Measurements from ENCODE around the gene LOXL1. TPM values are rescaled to one million over a fixed set of nuclear protein-coding genes. Genes with fewer than 3 reads are reported as not detected.

The LOXL1 gene
- polyA plus RNA-seq, 1 donor (not counting 4 experiments of a cell fraction or from before 2014, with no cell fraction given) = 8.8 TPM

DNA sequence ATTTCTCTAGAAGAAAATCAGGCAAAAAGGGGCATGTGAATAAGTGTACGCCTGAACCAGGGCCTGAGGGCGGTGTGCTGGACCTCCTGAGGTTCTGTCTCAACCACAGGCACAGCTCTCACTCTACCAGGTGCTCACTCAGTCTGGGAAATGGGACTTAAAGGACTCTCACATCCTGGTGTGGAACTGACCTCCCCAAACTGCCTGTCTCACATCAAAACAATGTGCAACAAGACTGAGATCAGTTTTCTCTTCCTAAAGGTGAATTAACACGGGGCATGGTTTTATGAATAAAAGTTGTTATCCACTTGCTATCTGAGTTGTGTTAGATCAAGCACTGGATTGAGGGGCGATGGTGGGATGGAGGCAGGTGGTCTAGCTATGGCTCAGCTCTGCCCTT, 61.0 kb downstream of the LOXL1 start:
- H3K9me3 ChIP-seq (ENCODE audit: control insufficient read depth, low read depth, low read length) = no peaks in the 10 kb centered on the region
- no peaks in the 10 kb centered on the region for H4K20me1 ChIP-seq (ENCODE audit: control insufficient read depth, extremely low read depth, insufficient read depth, low read length)
- no peak for DNase-seq (ENCODE audit: low read depth, low spot score)
- no peaks in the 10 kb centered on the region for H3K79me2 ChIP-seq (ENCODE audit: control insufficient read depth, insufficient read depth, low read length)
- peak overlapping the region; percentile 49 for H3K4me2 ChIP-seq (ENCODE audit: control insufficient read depth, extremely low read depth, insufficient read depth, low read depth, low read length)
- TF ChIP-seq CTCF (optimal IDR thresholded peaks at IDR 0.05 in 1 of 3, IDR thresholded peaks at IDR 0.05 in 1 of 3, conservative IDR thresholded peaks at IDR 0.05 in 1 of 3; ENCODE audit: extremely low read depth in 1 of 3, insufficient read depth in 2 of 3, low read length in 3 of 3) = no peak
- no peak for TF ChIP-seq EZH2 (IDR thresholded peaks at IDR 0.05; ENCODE audit: low read length)
- H3K27ac ChIP-seq (ENCODE audit: control insufficient read depth, insufficient read depth, low read length) = peak overlapping the region; percentile 83
- peak; percentile 68 for FAIRE-seq
- dilution Hi-C loops (cut with MboI; ENCODE audit: extremely low pct_ligation_motif_present, low sequenced_read_pairs) = no loop called here
- H2AFZ ChIP-seq (ENCODE audit: control insufficient read depth, low read length) = no peak overlapping the region
- peak overlapping the region; percentile 60 for H3K9ac ChIP-seq (ENCODE audit: control insufficient read depth, extremely low read depth, insufficient read depth, low read length)
- H3K27me3 ChIP-seq (ENCODE audit: control insufficient read depth, extremely low read depth, insufficient read depth, low read length) = no peaks in the 10 kb centered on the region
- H3K36me3 ChIP-seq (ENCODE audit: control insufficient read depth in 2 of 2, extremely low read depth in 1 of 2, insufficient read depth in 2 of 2, low read length in 2 of 2) = peaks cover 0 to 4% of the 10 kb centered on the region in 2 experiments
- no peak overlapping the region for H3K4me3 ChIP-seq (ENCODE audit: control insufficient read depth in 2 of 3, extremely low read depth in 1 of 3, insufficient read depth in 2 of 3, low read depth in 1 of 3, low read length in 3 of 3)
- H3K9me1 ChIP-seq (ENCODE audit: control insufficient read depth, extremely low read depth, insufficient read depth, low read length) = no peaks in the 10 kb centered on the region
- H3K4me1 ChIP-seq (ENCODE audit: control insufficient read depth, extremely low read depth, insufficient read depth, low read length) = peaks cover 86% of the 10 kb centered on the region

DNA sequence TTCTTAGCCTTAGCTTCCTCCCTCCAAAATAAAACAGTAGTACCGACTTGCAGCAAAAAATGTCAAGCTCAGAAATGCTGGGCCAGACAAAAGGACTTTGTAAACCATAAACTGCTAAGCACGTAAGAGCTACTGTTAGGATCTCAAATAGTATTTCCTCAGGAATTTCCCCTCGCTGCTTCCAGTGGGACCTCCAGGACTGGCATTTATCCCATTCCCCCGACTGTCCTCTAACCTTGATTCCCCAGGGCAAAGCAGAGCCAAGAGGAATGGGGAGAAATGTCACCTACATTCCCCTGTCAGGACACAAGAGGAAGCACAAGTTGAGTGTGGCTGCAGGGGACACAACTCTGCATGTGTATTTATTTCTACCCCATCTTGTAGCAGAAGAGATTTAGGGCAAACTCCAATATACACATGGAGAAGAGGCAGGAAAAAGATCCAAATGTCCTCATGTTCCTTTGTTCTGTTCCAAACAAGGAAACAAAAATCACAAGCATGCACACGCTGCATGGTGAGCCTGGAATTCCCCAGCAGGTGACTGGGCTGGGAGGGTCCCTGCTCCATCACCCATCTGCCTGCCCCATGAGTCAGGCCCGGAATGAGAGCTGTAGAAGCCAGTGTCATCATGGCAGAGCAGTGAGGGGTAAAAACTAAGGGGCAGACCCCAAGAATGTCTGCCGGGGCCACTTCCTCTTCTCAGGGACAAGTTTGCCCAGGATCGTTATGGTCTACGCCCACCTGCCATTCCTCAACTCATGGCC, 61.6 kb downstream of the LOXL1 start:
- Histone ChIP-seq H3K27me3 (ENCODE audit: control insufficient read depth, extremely low read depth, insufficient read depth, low read length) (no peaks in the 10 kb centered on the region), H3K9me3 (ENCODE audit: control insufficient read depth, low read depth, low read length) (no peaks in the 10 kb centered on the region), H3K9me1 (ENCODE audit: control insufficient read depth, extremely low read depth, insufficient read depth, low read length) (no peaks in the 10 kb centered on the region), H2AFZ (ENCODE audit: control insufficient read depth, low read length) (no peak overlapping the region), H4K20me1 (ENCODE audit: control insufficient read depth, extremely low read depth, insufficient read depth, low read length) (no peaks in the 10 kb centered on the region), H3K9ac (ENCODE audit: control insufficient read depth, extremely low read depth, insufficient read depth, low read length) (peak overlapping the region; percentile 60), H3K36me3 (ENCODE audit: control insufficient read depth in 2 of 2, extremely low read depth in 1 of 2, insufficient read depth in 2 of 2, low read length in 2 of 2) (peaks cover 0 to 4% of the 10 kb centered on the region in 2 experiments), H3K4me2 (ENCODE audit: control insufficient read depth, extremely low read depth, insufficient read depth, low read depth, low read length) (peak overlapping the region; percentile 49), H3K4me3 (ENCODE audit: control insufficient read depth in 2 of 3, extremely low read depth in 1 of 3, insufficient read depth in 2 of 3, low read depth in 1 of 3, low read length in 3 of 3) (peak overlapping the region in 1 of 3 experiments; percentile 3), H3K4me1 (ENCODE audit: control insufficient read depth, extremely low read depth, insufficient read depth, low read length) (peaks cover 85% of the 10 kb centered on the region), H3K27ac (ENCODE audit: control insufficient read depth, insufficient read depth, low read length) (peak overlapping the region; percentile 83), H3K79me2 (ENCODE audit: control insufficient read depth, insufficient read depth, low read length) (no peaks in the 10 kb centered on the region)
- FAIRE-seq (peak; percentile 86), DNase-seq (ENCODE audit: low read depth, low spot score) (no peak)
- dilution Hi-C loops (cut with MboI; ENCODE audit: extremely low pct_ligation_motif_present, low sequenced_read_pairs) = no loop called here
- TF ChIP-seq EZH2 (IDR thresholded peaks at IDR 0.05; ENCODE audit: low read length) (no peak), CTCF (optimal IDR thresholded peaks at IDR 0.05 in 1 of 3, IDR thresholded peaks at IDR 0.05 in 1 of 3, conservative IDR thresholded peaks at IDR 0.05 in 1 of 3; ENCODE audit: extremely low read depth in 1 of 3, insufficient read depth in 2 of 3, low read length in 3 of 3) (no peak)

Measured in keratinocyte (primary cell).